Measurements from ENCODE around the gene CGB3. TPM values are rescaled to one million over a fixed set of nuclear protein-coding genes. Genes with fewer than 3 reads are reported as not detected.
"Not testable (repeated sequence)": the region's sequence is repeated elsewhere in the genome, so short reads cannot be mapped to it uniquely, and the experiment has no call there.

CGB3 gene
- total RNA-seq: not detected
- long read RNA-seq: 0 reads

GRCh38 chr19:49024233-49024632, at the start of gene CGB3:
TSS of gene CGB3 (minus strand) at chr19:49024333. CDS start at chr19:49023971, 362 bp downstream.
- ATAC-seq; intact Hi-C loops (cut with DNase I, micrococcal nuclease); DNase-seq: not testable (repeated sequence)

- intact Hi-C loops (cut with DNase I, micrococcal nuclease): no loop called here
- ATAC-seq (peak; percentile 39), DNase-seq (peak in 1 of 2 donors; percentile 20)
These were observed 47.9 kb upstream of the CGB3 start for GRCh38 chr19:49071860-49072547.

- DNase-seq (no peak), ATAC-seq (no peak)
- intact Hi-C loops (cut with DNase I, micrococcal nuclease): no loop called here
These were observed 46.3 kb upstream of the CGB3 start for GRCh38 chr19:49070416-49070815.

GRCh38 chr19:49069026-49069425, 44.9 kb upstream of the CGB3 start:
- intact Hi-C loops (cut with DNase I, micrococcal nuclease): no loop called here
- ATAC-seq: no peak
- DNase-seq: no peak

- no peak for ATAC-seq
These were observed 43.4 kb upstream of the CGB3 start for GRCh38 chr19:49067554-49067953.

GRCh38 chr19:49065905-49066512, 41.9 kb upstream of the CGB3 start:
- intact Hi-C loops (cut with DNase I, micrococcal nuclease): no loop called here
- ATAC-seq: no peak
- no peak for DNase-seq

More at GRCh38 chr19:49067554-49067953, 43.4 kb upstream of the CGB3 start:
- no peak for DNase-seq
- intact Hi-C loops (cut with DNase I, micrococcal nuclease): no loop called here

- ATAC-seq (peak; percentile 78), DNase-seq (peak in 1 of 2 donors; percentile 23)
- intact Hi-C loops (cut with DNase I, micrococcal nuclease): no loop called here
These were observed 40.9 kb upstream of the CGB3 start, which contains the start of gene NTF4 for GRCh38 chr19:49064768-49065611. TSS of gene NTF4 (minus strand) at chr19:49064818. CDS start at chr19:49061997, 2,821 bp downstream.

- intact Hi-C loops (cut with DNase I, micrococcal nuclease): no loop called here
- peak; percentile 33 for ATAC-seq
- DNase-seq: no peak
These were observed 40.0 kb upstream of the CGB3 start for GRCh38 chr19:49064029-49064629.

- intact Hi-C loops (cut with DNase I, micrococcal nuclease): no loop called here
- ATAC-seq (no peak), DNase-seq (no peak)
These were observed 37.3 kb upstream of the CGB3 start for GRCh38 chr19:49061445-49061844.

GRCh38 chr19:49061000-49061399, 36.9 kb upstream of the CGB3 start:
- ATAC-seq (no peak), DNase-seq (no peak)
- intact Hi-C loops (cut with DNase I, micrococcal nuclease): no loop called here

- DNase-seq: no peak
- ATAC-seq: no peak
These were observed 34.9 kb upstream of the CGB3 start for GRCh38 chr19:49059053-49059452.

GRCh38 chr19:49058562-49058961, 34.4 kb upstream of the CGB3 start:
- no peak for DNase-seq
- ATAC-seq: no peak
- intact Hi-C loops (cut with DNase I, micrococcal nuclease): no loop called here

More at GRCh38 chr19:49059053-49059452, 34.9 kb upstream of the CGB3 start:
- intact Hi-C loops (cut with DNase I, micrococcal nuclease): no loop called here

GRCh38 chr19:49057636-49058234, 33.6 kb upstream of the CGB3 start, which contains the start of gene CGB7:
TSS of gene CGB7 (minus strand) at chr19:49057749. CDS start at chr19:49055375, 2,374 bp downstream.
- ATAC-seq (peak; percentile 85), DNase-seq (peak; percentile 70 to 84)
- intact Hi-C loops (cut with DNase I, micrococcal nuclease): no loop called here

- ATAC-seq: peak; percentile 25
- intact Hi-C loops (cut with DNase I, micrococcal nuclease); DNase-seq: not testable (repeated sequence)
These were observed 32.9 kb upstream of the CGB3 start for GRCh38 chr19:49056902-49057596.

GRCh38 chr19:49056101-49056901, 32.2 kb upstream of the CGB3 start:
- DNase-seq: peak; percentile 37 to 68
- ATAC-seq: peak; percentile 86
- intact Hi-C loops (cut with DNase I, micrococcal nuclease): no loop called here

GRCh38 chr19:49050376-49051033, 26.4 kb upstream of the CGB3 start:
- intact Hi-C loops (cut with DNase I, micrococcal nuclease); DNase-seq; ATAC-seq: not testable (repeated sequence)

- ATAC-seq: not testable (repeated sequence)
These were observed 25.7 kb upstream of the CGB3 start for GRCh38 chr19:49049834-49050233.

More at GRCh38 chr19:49049834-49050233, 25.7 kb upstream of the CGB3 start:
- intact Hi-C loops (cut with DNase I, micrococcal nuclease); DNase-seq: not testable (repeated sequence)
